Measurements from ENCODE around the gene LSAMP.

LSAMP gene

GRCh38 chr3:116350119-116350733 lies 95.1 kb downstream of the LSAMP start:
- no peak for DNase-seq

GRCh38 chr3:116348216-116348615 lies 97.1 kb downstream of the LSAMP start:
- no peak for DNase-seq

- no peak for DNase-seq
These were observed 102.8 kb downstream of the LSAMP start for GRCh38 chr3:116342499-116342898.

GRCh38 chr3:116341899-116342298 lies 103.4 kb downstream of the LSAMP start:
- DNase-seq: no peak

GRCh38 chr3:116341381-116341780 lies 103.9 kb downstream of the LSAMP start:
- DNase-seq: no peak

GRCh38 chr3:116340680-116341216 lies 104.5 kb downstream of the LSAMP start:
- no peak for DNase-seq

- DNase-seq: no peak
These were observed 105.8 kb downstream of the LSAMP start for GRCh38 chr3:116339441-116340028.

GRCh38 chr3:116338713-116339112 lies 106.6 kb downstream of the LSAMP start:
- DNase-seq: no peak

- DNase-seq: no peak
These were observed 108.1 kb downstream of the LSAMP start for GRCh38 chr3:116337229-116337628.

- no peak for DNase-seq
These were observed 113.9 kb downstream of the LSAMP start for GRCh38 chr3:116331380-116331779.

- DNase-seq: no peak
These were observed 122.4 kb downstream of the LSAMP start for GRCh38 chr3:116322750-116323375.

GRCh38 chr3:116318370-116318769 lies 126.9 kb downstream of the LSAMP start:
- no peak for DNase-seq

GRCh38 chr3:116316771-116317170 lies 128.5 kb downstream of the LSAMP start:
- DNase-seq: no peak

GRCh38 chr3:116314476-116314875 lies 130.8 kb downstream of the LSAMP start:
- DNase-seq: no peak

GRCh38 chr3:116306720-116307119 lies 138.6 kb downstream of the LSAMP start:
- no peak for DNase-seq

- DNase-seq: no peak
These were observed 139.1 kb downstream of the LSAMP start for GRCh38 chr3:116306149-116306548.

- no peak for DNase-seq
These were observed 143.1 kb downstream of the LSAMP start for GRCh38 chr3:116302087-116302747.

GRCh38 chr3:116301422-116301821 lies 143.9 kb downstream of the LSAMP start:
- DNase-seq: no peak

GRCh38 chr3:116300226-116300625 lies 145.1 kb downstream of the LSAMP start:
- no peak for DNase-seq

- DNase-seq: no peak
These were observed 145.6 kb downstream of the LSAMP start for GRCh38 chr3:116299646-116300081.

- no peak for DNase-seq
These were observed 147.1 kb downstream of the LSAMP start for GRCh38 chr3:116298151-116298550.

GRCh38 chr3:116291141-116291540 lies 154.1 kb downstream of the LSAMP start:
- DNase-seq: no peak

GRCh38 chr3:116288485-116288884 lies 156.8 kb downstream of the LSAMP start:
- DNase-seq: no peak
